Hepatocyte (in vitro differentiated cells): ENCODE results near the gene RUNX3.

ENCODE experiments used
- CTCF ChIP-seq: fragments of 200-600 bp; sonication (generic); IDR thresholded peaks from 2 replicates; pipeline ENCODE4 v1.5.1; 2016; ENCODE audit warnings: antibody characterized with exemption, mild to moderate bottlenecking; ENCODE audit not compliant: poor library complexity
- EZH2 ChIP-seq: fragments of 200-600 bp; sonication (generic); IDR thresholded peaks from 2 replicates; pipeline ENCODE4 v1.6.1; 2016; ENCODE audit warnings: antibody characterized with exemption, mild to moderate bottlenecking, borderline replicate concordance
- EZH2phosphoT487 ChIP-seq: fragments of 200-600 bp; sonication (generic); IDR thresholded peaks from one replicate; pipeline ENCODE4 v1.6.1; 2018; ENCODE audit warnings: antibody characterized with exemption, mild to moderate bottlenecking, low read depth, moderate library complexity; ENCODE audit not compliant: unreplicated experiment, severe bottlenecking

- TF ChIP-seq CTCF (no peak), EZH2 (no peak), EZH2phosphoT487 (no peak)
These were observed 32.1 kb upstream of the RUNX3 start for GRCh38 chr1:24961961-24962861.
